NCI-H524 treated with DMSO at 0.1 percent for 48 hours (cell line): Measurements from ENCODE around the gene AQP1.

Source experiments
- DNase-seq: peaks from one replicate; lab custom pipeline; 2025; lab: John Stamatoyannopoulos, UW

AQP1 gene

GRCh38 chr7:30906515-30907240 lies 5.0 kb upstream of the AQP1 start:
- DNase-seq = no peak

- DNase-seq = no peak
Observed at GRCh38 chr7:30907527-30908267, 4.0 kb upstream of the AQP1 start.

- no peak for DNase-seq
Observed at GRCh38 chr7:30908681-30909080, 3.0 kb upstream of the AQP1 start.

DNA sequence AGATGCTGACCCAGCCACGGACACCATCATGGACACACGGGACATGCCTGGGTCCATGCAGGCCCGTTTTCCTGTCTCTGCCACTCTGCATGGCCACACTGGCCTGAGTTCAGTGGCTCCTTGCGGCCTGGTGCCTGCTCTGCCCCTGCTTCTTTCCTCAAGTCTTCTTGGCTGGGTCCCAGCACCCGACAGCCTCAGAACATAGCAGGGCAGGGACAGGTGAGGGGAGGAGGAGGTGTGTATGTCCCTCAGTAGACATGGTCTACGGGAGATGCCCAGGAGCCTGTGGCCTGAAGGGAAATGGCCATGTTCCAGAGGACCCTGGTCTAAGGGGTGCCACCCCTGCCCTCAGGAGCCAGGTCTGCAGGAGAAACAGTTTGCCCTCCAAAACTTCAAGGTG lies 2.2 kb upstream of the AQP1 start:
- DNase-seq = no peak

DNA sequence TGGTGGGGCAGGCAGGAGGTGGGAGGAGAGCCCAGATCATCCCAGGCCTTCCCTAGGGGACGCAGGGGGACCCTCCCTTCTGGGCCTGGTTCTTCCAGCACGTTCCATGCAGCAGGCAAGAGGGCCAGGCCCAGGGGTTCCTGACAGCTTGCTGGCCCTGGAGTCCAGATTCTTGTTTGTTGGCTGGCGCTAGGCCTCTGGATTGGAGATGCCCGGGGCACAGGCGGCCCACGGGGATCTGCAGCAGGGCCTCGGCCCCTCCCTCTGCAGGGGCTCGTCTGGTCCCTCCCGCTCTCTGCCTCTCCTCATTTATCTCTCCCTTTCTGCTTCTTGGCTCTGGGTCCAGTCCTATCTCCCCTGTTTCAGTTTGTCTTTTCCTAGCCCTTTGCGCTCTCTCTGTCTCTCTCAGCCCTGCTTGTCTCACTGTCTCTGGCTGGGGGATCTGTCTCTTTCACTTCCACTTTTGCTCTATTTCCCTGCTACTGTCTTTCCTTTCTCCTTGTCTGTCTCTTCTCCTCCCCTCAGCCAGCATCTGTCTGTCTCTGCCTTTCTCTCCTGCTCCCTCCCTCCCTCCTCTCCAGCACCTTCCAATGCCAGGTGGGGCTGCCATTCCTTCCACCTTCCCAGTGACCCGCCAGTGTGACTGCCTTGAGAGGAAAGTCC lies 1.1 kb upstream of the AQP1 start:
- DNase-seq = no peak

GRCh38 chr7:30911133-30911532 lies 520 bp upstream of the AQP1 start:
- no peak for DNase-seq

- DNase-seq = no peak
Observed at GRCh38 chr7:30912021-30912730, 523 bp downstream of the AQP1 start.

GRCh38 chr7:30912731-30912985 lies 1.0 kb downstream of the AQP1 start:
- no peak for DNase-seq

DNA sequence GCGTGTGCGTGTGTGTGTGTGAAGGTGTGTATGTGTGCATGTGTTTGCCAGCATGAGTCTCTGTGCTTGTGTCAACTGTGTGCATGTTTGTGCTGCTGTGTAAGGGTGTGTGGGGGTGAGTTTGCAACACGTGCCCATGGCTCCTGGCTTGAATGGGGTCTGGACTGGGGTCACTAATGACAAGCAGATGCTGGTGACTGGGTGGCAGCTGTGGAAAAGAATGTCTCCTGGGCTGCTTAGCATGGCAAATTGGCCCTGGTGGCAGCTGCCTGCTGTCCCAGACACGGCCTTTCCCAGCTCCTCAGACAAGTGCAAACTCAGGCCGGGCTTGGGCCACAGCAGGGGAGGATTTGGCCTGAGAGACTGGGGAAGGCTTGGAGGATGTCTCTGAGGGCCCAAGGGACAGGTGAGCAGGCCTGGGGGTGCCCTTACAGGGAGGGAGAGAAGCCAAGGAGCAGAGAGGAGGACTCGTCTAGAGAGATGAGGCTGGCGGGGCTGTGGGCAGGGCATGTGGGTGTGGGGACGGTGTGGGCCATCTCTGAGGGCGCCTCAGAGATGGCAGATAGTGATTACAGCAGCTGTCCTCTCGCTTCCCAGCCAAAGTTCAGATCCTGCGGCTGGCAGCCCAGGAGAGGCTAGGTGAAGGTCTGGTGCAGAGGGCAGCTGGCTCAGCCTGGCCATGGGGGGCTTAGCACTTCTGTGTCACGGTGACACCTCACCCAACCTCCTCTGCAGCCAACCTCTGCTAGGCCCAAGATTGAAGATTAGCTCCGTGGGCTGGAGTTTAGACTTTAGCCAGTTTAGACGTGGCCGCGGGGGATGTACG lies 1.5 kb downstream of the AQP1 start:
- no peak for DNase-seq

GRCh38 chr7:30913821-30914515 lies 2.3 kb downstream of the AQP1 start:
- DNase-seq = no peak

- no peak for DNase-seq
Observed at GRCh38 chr7:30914596-30914995, 2.9 kb downstream of the AQP1 start.

DNA sequence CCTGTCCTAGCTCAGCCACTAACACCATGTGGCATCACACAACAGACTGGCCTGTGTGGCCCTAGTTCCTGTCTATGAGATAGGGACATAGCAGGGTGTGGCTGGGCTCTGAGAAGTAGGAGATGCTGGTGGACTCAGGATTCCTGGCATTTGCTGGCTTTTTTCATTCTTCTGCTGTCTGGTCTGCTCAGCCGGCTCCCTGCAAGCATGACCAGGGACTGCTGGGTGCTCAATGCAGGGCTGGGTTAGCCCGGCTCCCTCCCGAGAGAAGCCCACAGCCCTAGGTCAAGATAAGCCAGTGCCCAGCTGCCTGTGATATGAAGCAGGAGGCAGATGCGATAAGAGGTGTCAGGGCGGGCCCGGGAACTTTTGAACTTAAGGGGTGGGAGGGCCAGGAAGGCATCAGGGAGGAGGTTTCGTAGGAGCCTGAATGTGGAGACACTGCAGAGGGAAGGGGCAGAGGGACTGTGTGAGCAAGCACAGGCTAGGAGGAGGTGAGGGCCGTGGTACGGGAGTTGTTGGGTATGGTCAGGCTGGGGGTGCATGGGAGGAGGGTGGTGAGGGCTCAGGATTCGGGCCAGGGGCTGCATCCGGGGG lies 3.5 kb downstream of the AQP1 start:
- no peak for DNase-seq

DNA sequence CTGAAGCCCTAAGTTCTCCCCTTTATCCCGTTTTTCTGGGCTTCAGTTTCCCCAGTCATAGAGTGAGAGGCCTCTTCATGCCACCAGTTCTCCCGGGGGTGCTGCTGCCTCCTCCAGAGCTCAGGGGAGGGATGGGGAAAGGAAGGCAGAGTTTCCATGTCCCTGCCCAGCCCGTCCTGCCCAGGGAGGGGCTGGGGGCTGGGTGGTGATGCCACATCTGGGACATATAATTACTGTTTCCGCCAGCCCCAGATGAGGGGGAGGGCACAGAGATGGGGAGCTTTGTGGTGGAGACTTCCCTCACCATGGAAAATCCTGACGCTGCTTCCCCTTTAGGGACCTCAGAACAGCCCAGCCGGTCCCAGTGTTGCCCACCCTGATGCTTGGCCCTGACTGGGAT lies 4.1 kb downstream of the AQP1 start:
- no peak for DNase-seq

DNA sequence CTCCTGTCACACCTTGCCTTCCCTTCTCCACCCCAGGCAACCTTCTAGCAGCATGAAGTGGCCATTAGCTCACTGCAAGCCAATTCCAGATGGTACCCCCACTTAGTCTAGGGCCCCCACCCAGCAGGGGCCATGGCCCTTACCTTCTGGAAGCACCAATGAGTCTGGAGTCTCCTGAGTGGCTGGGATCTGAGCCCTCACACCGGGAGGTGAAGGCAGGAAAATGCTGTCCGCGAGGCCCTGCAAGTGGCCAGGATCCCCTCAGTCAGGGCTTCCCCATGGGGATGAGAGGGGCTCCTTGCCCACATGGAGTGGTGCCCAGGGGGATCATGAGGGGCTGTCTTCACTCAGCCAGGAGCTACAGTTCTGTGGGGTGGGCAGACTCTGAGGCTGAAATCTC lies 4.6 kb downstream of the AQP1 start:
- DNase-seq = no peak

DNA sequence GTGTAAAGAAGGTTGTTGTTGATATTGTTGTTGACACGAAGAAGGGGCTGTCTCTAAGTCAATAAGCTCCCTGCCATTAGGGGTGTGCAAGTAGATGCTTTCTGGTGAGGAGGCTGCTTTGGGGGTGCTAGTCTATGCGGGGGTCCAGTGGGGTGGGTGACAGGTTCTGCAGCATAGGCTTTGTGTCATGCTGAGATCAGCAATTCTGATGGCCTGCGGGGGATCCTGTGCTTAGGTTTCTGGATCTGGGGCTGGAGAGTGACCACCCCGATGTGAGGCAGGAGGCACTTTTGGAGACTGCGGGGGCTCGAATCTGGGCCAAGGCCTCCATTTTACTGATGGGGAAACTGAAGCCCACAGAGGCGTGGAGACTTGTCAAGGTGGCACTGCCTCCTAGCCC lies 5.1 kb downstream of the AQP1 start:
- no peak for DNase-seq

GRCh38 chr7:30917216-30917893 lies 5.7 kb downstream of the AQP1 start:
- DNase-seq = no peak

- no peak for DNase-seq
Observed at GRCh38 chr7:30918676-30919075, 7.0 kb downstream of the AQP1 start.

- DNase-seq = no peak
Observed at GRCh38 chr7:30920021-30920583, 8.4 kb downstream of the AQP1 start.

DNA sequence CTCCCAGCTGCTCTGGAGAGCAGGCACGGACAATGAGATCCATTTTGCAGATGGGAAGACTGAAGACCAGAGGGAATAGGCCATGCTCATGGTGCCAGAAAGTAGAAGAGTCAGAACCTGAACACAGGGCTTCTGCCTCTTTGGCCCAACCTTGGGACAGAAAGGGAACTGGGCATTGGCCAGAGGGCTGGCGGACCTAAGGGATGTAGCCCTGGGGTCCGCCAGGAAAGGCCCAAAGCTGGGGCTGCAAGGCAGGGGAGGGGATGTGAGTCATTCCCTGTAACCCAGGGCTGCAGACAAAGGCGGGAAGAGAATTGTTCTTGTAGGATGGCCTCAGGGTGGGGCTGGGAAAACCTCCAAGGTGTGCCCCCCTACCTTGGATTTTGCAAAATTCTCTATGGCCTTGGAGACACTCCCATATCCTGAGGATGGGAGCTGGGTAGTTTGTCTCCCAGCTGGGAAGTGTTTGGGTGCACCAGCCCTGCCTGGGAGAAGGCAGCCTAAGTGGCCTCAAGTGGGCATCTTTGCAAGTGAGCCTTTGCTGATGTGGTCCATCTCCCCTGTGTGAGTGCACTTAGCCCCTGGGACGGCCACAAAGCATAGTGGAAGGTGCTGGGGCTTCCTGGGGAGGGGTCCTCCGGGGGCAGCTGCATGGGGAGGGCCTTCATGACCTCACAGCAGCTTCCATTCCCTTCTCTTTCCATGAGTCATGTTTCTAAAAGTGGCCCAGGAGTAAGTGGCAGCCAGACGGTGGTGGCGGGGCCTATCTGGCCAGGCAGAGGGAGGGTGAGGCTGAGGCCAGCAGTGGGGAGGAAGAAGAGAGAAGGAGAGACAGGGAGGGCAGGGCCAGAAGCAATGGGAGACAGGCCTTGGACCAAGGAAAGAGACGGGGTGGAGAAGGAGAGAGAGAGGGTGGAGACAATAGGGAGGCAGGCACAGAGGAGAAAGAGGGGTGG lies 9.2 kb downstream of the AQP1 start:
- no peak for DNase-seq
